Ovary (tissue), 9 donors: ENCODE results near the gene PLEKHO2. TPM values are rescaled to one million over a fixed set of nuclear protein-coding genes. Genes with fewer than 3 reads are reported as not detected.
A peak's percentile ranks its signal among the peaks of the same experiment; 100 is the strongest.

Experiments used
- DNase-seq, 5 donors: peaks; one replicate each; pipeline ENCODE4 v3.0.0-alpha.2; 2019 to 2020
- H3K27ac ChIP-seq, 2 donors: fragments of 200-600 bp; one replicate each; pipeline versions ENCODE4 v1.5.1 to v1.8.0; 2019 to 2022
- H3K27me3 ChIP-seq: fragments of 200-600 bp; one replicate; pipeline ENCODE4 v1.8.0; 2022
- H3K36me3 ChIP-seq: fragments of 200-600 bp; sonication (generic); one replicate; pipeline ENCODE4 v1.5.1; 2019
- H3K4me1 ChIP-seq: one replicate; pipeline ENCODE4 v1.8.1; 2013; ENCODE audit warnings: mild to moderate bottlenecking, moderate library complexity; ENCODE audit not compliant: insufficient read depth
- H3K4me3 ChIP-seq: fragments of 200-600 bp; sonication (generic); one replicate; pipeline ENCODE4 v1.5.1; 2017
- H3K9me3 ChIP-seq, 2 donors: fragments of 200-600 bp in 1 of 2; sonication (generic) in 1 of 2; one replicate each; pipeline versions ENCODE4 v1.5.1 to v1.8.1; 2013 to 2019; ENCODE audit warnings: mild to moderate bottlenecking in 1 of 2, moderate library complexity in 1 of 2
- CTCF ChIP-seq, 3 donors: fragments of 450-650 bp in 2 of 3; fragments of 200-600 bp in 1 of 3; IDR thresholded peaks; one replicate each; pipeline versions ENCODE4 v1.5.1 to v1.8.0; 2016 to 2022; ENCODE audit warnings: antibody characterized with exemption in 3 of 3, mild to moderate bottlenecking in 1 of 3
- EP300 ChIP-seq: sonication (generic); formaldehyde crosslinking; IDR thresholded peaks from one replicate; pipeline ENCODE4 v1.6.1; 2017; ENCODE audit warnings: antibody characterized with exemption
- POLR2A ChIP-seq: fragments of 450-650 bp; IDR thresholded peaks from one replicate; pipeline ENCODE4 v1.6.1; 2017; ENCODE audit warnings: antibody characterized with exemption, mild to moderate bottlenecking, moderate library complexity
- WGBS, 3 donors: extraction: QIAGEN DNeasy Blood & Tissue Kit in 1 of 3; methylation state at CpG; one replicate each; pipeline versions ENCODE4 v1.1.5 to v1.1.7; 2013 to 2017; 5-methylcytosine and 5-hydroxymethylcytosine counted together
- intact Hi-C, 4 donors: fragments of 100-400 bp; cut with DNase I; formaldehyde crosslinking; loops; one replicate each; pipeline versions ENCODE4 v1.11.0 to v1.15.1; 2022 to 2023
- polyA plus RNA-seq, 2 donors: library from polyadenylated mRNA; stranded (reverse); fragments of 200-250 nt in 1 of 2; fragments of 350-450 nt in 1 of 2; fragmentation: Illumina TruSeq in 1 of 2; extraction: RNeasy Lipid Tissue Mini Kit (QIAGEN cat#74804) in 1 of 2; gene quantifications; one replicate each; pipeline ENCODE4 v1.2.3, GENCODE V29; 2013 to 2014
- total RNA-seq, 7 donors: library from RNA; depleted of rRNA in 2 of 7; stranded (reverse); fragments of >200 nt in 2 of 7; fragmentation: NEBNext Ultra II Directional in 3 of 7; extraction: Animal tissue kit (Norgen Biotek cat#: 25700) in 3 of 7; gene quantifications; one replicate each; pipeline versions ENCODE4 v1.1.0 to v1.2.4, GENCODE V29; 2016 to 2023
- donor health status: DM: no; HTN: no; CAD: no; lungs with moderate emphysema.
- donor health status: DM: no; HTN: no; CAD: no.
- donor health status: Bipolar disorder and iron deficiency.
- donor health status: DM: yes; HTN: yes; CAD: no.
- donor health status: DM: no; HTN: no; CAD: no.
- donor health status: DM: yes; HTN: yes; CAD: no.

PLEKHO2 gene
- total and polyA plus RNA-seq, 9 donors = 12.6 to 42.7 (median 27.5) TPM

GRCh38 chr15:64862408-64862807 is 20.7 kb downstream of the PLEKHO2 start:
- Histone ChIP-seq H3K27ac (no peak overlapping the region), H3K27me3 (no peaks in the 10 kb centered on the region), H3K36me3 (no peaks in the 10 kb centered on the region), H3K9me3 (no peaks in the 10 kb centered on the region), H3K4me1 (peaks cover 31% of the 10 kb centered on the region), H3K4me3 (no peak overlapping the region)
- no peak for DNase-seq
- intact Hi-C loops = no loop called here
- 94 to 100% (median 100%) methylated on average over 1 of the region's 1 CpG for WGBS, 3 donors
- TF ChIP-seq CTCF (IDR thresholded peaks at IDR 0.05) = no peak
- no peak for TF ChIP-seq EP300
- TF ChIP-seq POLR2A = no peak

GRCh38 chr15:64864068-64864467 is 22.4 kb downstream of the PLEKHO2 start:
- no peak overlapping the region for H3K27ac ChIP-seq

GRCh38 chr15:64865126-64865997 is 23.6 kb downstream of the PLEKHO2 start:
- intact Hi-C loops = no loop called here
- H3K9me3 ChIP-seq = no peaks in the 10 kb centered on the region
- TF ChIP-seq POLR2A (no peak), CTCF (IDR thresholded peaks at IDR 0.05) (no peak), EP300 (no peak)
- no peaks in the 10 kb centered on the region for H3K27me3 ChIP-seq
- WGBS, 3 donors = 84 to 89% (median 84%) methylated on average over 12 of the region's 12 CpGs
- no peaks in the 10 kb centered on the region for H3K36me3 ChIP-seq
- no peak overlapping the region for H3K4me3 ChIP-seq
- peaks cover 25% of the 10 kb centered on the region for H3K4me1 ChIP-seq
- peak overlapping the region in 1 of 2 donors; percentile 59 for H3K27ac ChIP-seq
- DNase-seq = no peak

More at GRCh38 chr15:64864068-64864467, 22.4 kb downstream of the PLEKHO2 start:
- no peak overlapping the region for H3K4me3 ChIP-seq
- H3K36me3 ChIP-seq = no peaks in the 10 kb centered on the region
- WGBS, 3 donors = 78 to 83% (median 79%) methylated on average over 1 of the region's 1 CpG
- H3K9me3 ChIP-seq = no peaks in the 10 kb centered on the region
- TF ChIP-seq EP300 (no peak), CTCF (IDR thresholded peaks at IDR 0.05) (no peak), POLR2A (no peak)
- intact Hi-C loops = no loop called here
- peaks cover 26% of the 10 kb centered on the region for H3K4me1 ChIP-seq
- no peak for DNase-seq
- H3K27me3 ChIP-seq = no peaks in the 10 kb centered on the region

- H3K36me3 ChIP-seq = no peaks in the 10 kb centered on the region
These were observed 24.3 kb downstream of the PLEKHO2 start for GRCh38 chr15:64865998-64866520.

More at GRCh38 chr15:64865998-64866520, 24.3 kb downstream of the PLEKHO2 start:
- 16 to 37% (median 18%) methylated on average over 6 of the region's 6 CpGs for WGBS, 3 donors
- peak overlapping the region in 1 of 2 donors; percentile 59 for H3K27ac ChIP-seq
- H3K4me1 ChIP-seq = peaks cover 25% of the 10 kb centered on the region
- DNase-seq = peak; percentile 69 to 83 (median 76)
- no peaks in the 10 kb centered on the region for H3K27me3 ChIP-seq
- no peaks in the 10 kb centered on the region for H3K9me3 ChIP-seq
- intact Hi-C loops = no loop called here
- H3K4me3 ChIP-seq = no peak overlapping the region
- TF ChIP-seq CTCF (IDR thresholded peaks at IDR 0.05) (no peak), POLR2A (no peak), EP300 (no peak)
